Smooth muscle cell (in vitro differentiated cells): ENCODE data around the gene HEG1. TPM values are rescaled to one million over a fixed set of nuclear protein-coding genes. Genes with fewer than 3 reads are reported as not detected.

Experiments used
- DNase-seq: peaks from one replicate; lab custom pipeline; 2025; ENCODE audit not compliant: unreplicated experiment; lab: John Stamatoyannopoulos, UW
- H2AFZ ChIP-seq: fragments of 200-600 bp; sonication (generic); 2 replicates; pipeline ENCODE4 v1.6.0; 2016; ENCODE audit warnings: antibody characterized with exemption, low read depth, mild to moderate bottlenecking
- H3F3A ChIP-seq: fragments of 200-600 bp; sonication (generic); 2 replicates; pipeline ENCODE4 v1.6.0; 2017; ENCODE audit warnings: antibody characterized with exemption, low read depth
- H3K27ac ChIP-seq: fragments of 200-600 bp; sonication (generic); 2 replicates; pipeline ENCODE4 v1.5.1; 2016; ENCODE audit warnings: low read depth, mild to moderate bottlenecking
- H3K27me3 ChIP-seq: fragments of 200-600 bp; sonication (generic); 2 replicates; pipeline ENCODE4 v1.6.1; 2016; ENCODE audit warnings: low read depth, mild to moderate bottlenecking
- H3K36me3 ChIP-seq: fragments of 200-600 bp; sonication (generic); 2 replicates; pipeline ENCODE4 v1.5.1; 2016; ENCODE audit warnings: low read depth
- H3K4me1 ChIP-seq: fragments of 200-600 bp; sonication (generic); 2 replicates; pipeline ENCODE4 v1.5.1; 2016; ENCODE audit warnings: low read depth
- H3K4me2 ChIP-seq: fragments of 200-600 bp; sonication (generic); 2 replicates; pipeline ENCODE4 v1.6.0; 2016; ENCODE audit warnings: mild to moderate bottlenecking
- H3K4me3 ChIP-seq: fragments of 200-600 bp; sonication (generic); 2 replicates; pipeline ENCODE4 v1.5.1; 2016; ENCODE audit warnings: mild to moderate bottlenecking
- H3K79me2 ChIP-seq: fragments of 200-600 bp; sonication (generic); 2 replicates; pipeline ENCODE4 v1.6.0; 2016; ENCODE audit warnings: low read depth, mild to moderate bottlenecking
- H3K9ac ChIP-seq: fragments of 200-600 bp; sonication (generic); 2 replicates; pipeline ENCODE4 v1.6.0; 2016; ENCODE audit warnings: low read depth
- H3K9me3 ChIP-seq: fragments of 200-600 bp; sonication (generic); replicated peaks from 2 replicates; pipeline ENCODE4 v1.5.1; 2016; ENCODE audit warnings: low read depth
- H4K20me1 ChIP-seq: fragments of 200-600 bp; sonication (generic); 2 replicates; pipeline ENCODE4 v1.6.0; 2016; ENCODE audit warnings: low read depth
- CTCF ChIP-seq: fragments of 200-600 bp; sonication (generic); IDR thresholded peaks from 2 replicates; pipeline ENCODE4 v1.5.1; 2017; ENCODE audit warnings: borderline replicate concordance, mild to moderate bottlenecking, antibody characterized with exemption; ENCODE audit not compliant: insufficient read depth, poor library complexity, severe bottlenecking
- WGBS: methylation state at CpG from one replicate; pipeline ENCODE4 v1.1.7; 2016; ENCODE audit warnings: low lambda C conversion rate; 5-methylcytosine and 5-hydroxymethylcytosine counted together
- polyA plus RNA-seq: library from polyadenylated mRNA; unstranded; fragments of >200 nt; fragmentation: Nextera tagmentation; extraction: Ambion mirVana; gene quantifications from 2 replicates; pipeline ENCODE4 v1.2.1, GENCODE V29; 2016
- total RNA-seq: library from RNA; depleted of rRNA; stranded (reverse); fragments of >200 nt; gene quantifications from 2 replicates; pipeline ENCODE4 v1.2.3, GENCODE V29; 2014

HEG1 gene
- total and polyA plus RNA-seq, 2 experiments from 2014 or later: 28.0 to 50.3 TPM

DNA sequence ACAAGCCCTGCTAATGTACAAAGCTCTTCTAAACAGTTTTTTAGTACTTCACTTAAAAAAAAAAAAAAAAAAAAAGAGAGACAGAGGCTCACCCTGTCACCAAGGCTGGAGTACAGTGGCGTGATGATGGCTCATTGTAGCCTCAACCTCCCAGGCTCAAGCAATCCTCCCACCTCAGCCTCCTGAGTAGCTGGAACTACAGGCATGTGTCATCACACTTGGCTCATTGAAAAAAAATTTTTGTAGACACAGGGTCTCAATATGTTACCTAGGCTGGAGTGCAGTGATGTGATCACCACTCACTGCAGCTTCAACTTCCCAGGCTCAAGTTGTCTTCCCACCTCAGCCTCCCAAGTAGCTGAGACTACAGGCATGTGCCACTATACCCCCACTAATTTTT, 47.6 kb upstream of the HEG1 start:
- Histone ChIP-seq H2AFZ (no peak overlapping the region), H3K27me3 (no peaks in the 10 kb centered on the region), H3K9me3 (no peaks in the 10 kb centered on the region), H4K20me1 (no peaks in the 10 kb centered on the region), H3K27ac (no peak overlapping the region), H3K9ac (no peak overlapping the region), H3K4me2 (no peak overlapping the region), H3K4me3 (no peak overlapping the region), H3K4me1 (peaks cover 9% of the 10 kb centered on the region), H3K79me2 (peaks cover 37% of the 10 kb centered on the region), H3K36me3 (peaks cover 7% of the 10 kb centered on the region), H3F3A (peaks cover 5% of the 10 kb centered on the region)
- no peak for DNase-seq
- 86% methylated on average over 1 of the region's 1 CpG for WGBS
- no peak for TF ChIP-seq CTCF

GRCh38 chr3:125102470-125102869, 46.7 kb upstream of the HEG1 start:
- DNase-seq: no peak
- 86% methylated on average over 6 of the region's 6 CpGs for WGBS
- no peak overlapping the region for H3K4me3 ChIP-seq

DNA sequence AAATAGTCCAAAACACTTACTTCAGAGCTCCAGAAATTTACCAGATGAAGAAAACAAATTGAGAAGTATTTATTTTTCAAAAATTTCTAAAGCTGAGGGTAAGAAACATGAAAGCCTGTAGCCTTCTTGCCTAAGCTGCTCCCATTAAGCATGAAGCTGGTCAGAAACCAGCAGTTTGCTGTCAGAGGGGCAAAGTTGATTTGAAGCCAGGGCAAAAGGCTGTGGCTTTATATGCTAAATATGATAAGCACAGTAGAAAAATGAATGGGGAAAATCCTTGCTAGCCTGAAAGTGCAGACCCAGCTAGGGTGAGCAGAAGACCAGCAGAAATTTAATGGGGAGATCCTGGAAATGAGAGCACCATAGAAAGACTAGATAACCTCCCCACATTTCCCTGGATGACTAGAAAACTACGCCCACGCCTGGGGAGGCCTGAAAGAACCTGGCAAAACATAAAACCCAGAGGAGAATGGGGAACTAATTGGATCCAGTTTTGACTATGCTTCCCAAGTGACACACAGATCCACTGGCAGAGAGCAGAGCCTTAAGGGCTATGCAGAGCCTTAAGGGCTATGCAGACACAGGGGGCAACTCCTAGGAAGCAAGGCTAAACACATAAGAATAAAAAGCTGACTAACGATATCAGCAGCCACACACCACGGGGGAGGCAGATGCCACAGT, 43.0 kb upstream of the HEG1 start:
- Histone ChIP-seq H3K36me3 (peaks cover 14% of the 10 kb centered on the region), H3K27me3 (no peaks in the 10 kb centered on the region), H4K20me1 (no peaks in the 10 kb centered on the region), H3K9me3 (no peaks in the 10 kb centered on the region), H3K79me2 (peaks cover 9% of the 10 kb centered on the region), H3K9ac (no peak overlapping the region), H3K27ac (peak overlapping the region; percentile 44), H3K4me2 (peak overlapping the region; percentile 56), H2AFZ (no peak overlapping the region), H3K4me3 (no peak overlapping the region), H3F3A (peaks cover 3% of the 10 kb centered on the region), H3K4me1 (peaks cover 10% of the 10 kb centered on the region)
- TF ChIP-seq CTCF: no peak
- DNase-seq: no peak
- WGBS: 53% methylated on average over 4 of the region's 4 CpGs

More at GRCh38 chr3:125102470-125102869, 46.7 kb upstream of the HEG1 start:
- TF ChIP-seq CTCF: no peak
- no peak overlapping the region for H2AFZ ChIP-seq
- H3K9me3 ChIP-seq: no peaks in the 10 kb centered on the region
- H3K79me2 ChIP-seq: peaks cover 37% of the 10 kb centered on the region
- H3F3A ChIP-seq: peaks cover 3% of the 10 kb centered on the region
- no peak overlapping the region for H3K27ac ChIP-seq
- H3K4me2 ChIP-seq: no peak overlapping the region
- H4K20me1 ChIP-seq: no peaks in the 10 kb centered on the region
- no peak overlapping the region for H3K9ac ChIP-seq
- H3K4me1 ChIP-seq: peaks cover 10% of the 10 kb centered on the region
- no peaks in the 10 kb centered on the region for H3K27me3 ChIP-seq
- peaks cover 7% of the 10 kb centered on the region for H3K36me3 ChIP-seq

DNA sequence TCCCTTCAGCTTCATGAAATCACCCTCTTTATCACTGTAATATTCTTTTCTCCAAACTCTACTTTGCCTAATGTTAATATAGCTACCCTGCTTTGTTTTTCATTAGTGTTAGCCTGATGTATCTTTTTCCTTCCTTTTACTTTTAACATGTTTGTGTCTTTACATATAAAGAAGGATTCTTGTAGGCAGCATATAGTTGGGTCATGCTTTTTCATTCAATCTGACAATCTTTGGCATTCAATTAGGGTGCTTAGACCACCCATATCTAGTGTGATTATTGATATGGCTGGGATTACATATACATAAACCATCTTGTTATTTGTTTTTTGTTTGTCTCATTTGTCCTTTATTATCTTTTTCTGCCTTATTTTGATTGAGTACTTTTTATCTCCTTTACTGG, 34.9 kb upstream of the HEG1 start:
- Histone ChIP-seq H3K4me2 (no peak overlapping the region), H4K20me1 (no peaks in the 10 kb centered on the region), H2AFZ (no peak overlapping the region), H3K36me3 (peaks cover 17% of the 10 kb centered on the region), H3K27me3 (no peaks in the 10 kb centered on the region), H3K27ac (no peak overlapping the region), H3K9me3 (no peaks in the 10 kb centered on the region), H3K79me2 (no peaks in the 10 kb centered on the region), H3F3A (peaks cover 9% of the 10 kb centered on the region), H3K4me3 (no peak overlapping the region), H3K4me1 (no peaks in the 10 kb centered on the region), H3K9ac (no peak overlapping the region)
- no peak for TF ChIP-seq CTCF
- DNase-seq: no peak
